Type B pancreatic cell (in vitro differentiated cells): ENCODE data around the gene KLHL17. TPM values are rescaled to one million over a fixed set of nuclear protein-coding genes. Genes with fewer than 3 reads are reported as not detected.

Experiments used
- DNase-seq: peaks from one replicate; pipeline ENCODE4 v3.0.0; 2021; ENCODE audit warnings: mixed read lengths; ENCODE audit not compliant: unreplicated experiment; ENCODE audit errors: extremely low spot score
- H3K27ac Mint-ChIP-seq: 2 replicates; pipeline ENCODE4 v1.8.0; 2021; ENCODE audit warnings: mild to moderate bottlenecking, mixed read lengths
- H3K27me3 Mint-ChIP-seq: 2 replicates; pipeline ENCODE4 v1.8.0; 2021; ENCODE audit warnings: mixed read lengths
- H3K36me3 Mint-ChIP-seq: 2 replicates; pipeline ENCODE4 v1.8.0; 2021; ENCODE audit warnings: mixed read lengths
- H3K4me1 Mint-ChIP-seq: one replicate; pipeline ENCODE4 v1.8.0; 2021; ENCODE audit warnings: mixed read lengths; ENCODE audit not compliant: unreplicated experiment
- H3K4me3 Mint-ChIP-seq: 2 replicates; pipeline ENCODE4 v1.8.0; 2021; ENCODE audit warnings: mild to moderate bottlenecking, mixed read lengths
- H3K9me3 Mint-ChIP-seq: 2 replicates; pipeline ENCODE4 v1.8.0; 2021; ENCODE audit warnings: mixed read lengths
- total RNA-seq: library from RNA; stranded (reverse); gene quantifications from 2 replicates; pipeline ENCODE4 v1.2.1, GENCODE V29; 2021; ENCODE audit warnings: low replicate concordance
- TF ChIP-seq, protein P1 (sequence below): fragments of 200-600 bp; sonication (generic); conservative IDR thresholded peaks from 2 replicates; pipeline ENCODE4 v1.5.0; 2021; ENCODE audit warnings: antibody characterized with exemption, mild to moderate bottlenecking

Gene KLHL17
- total RNA-seq, 1 donor from 2014 or later: 42.2 TPM

DNA sequence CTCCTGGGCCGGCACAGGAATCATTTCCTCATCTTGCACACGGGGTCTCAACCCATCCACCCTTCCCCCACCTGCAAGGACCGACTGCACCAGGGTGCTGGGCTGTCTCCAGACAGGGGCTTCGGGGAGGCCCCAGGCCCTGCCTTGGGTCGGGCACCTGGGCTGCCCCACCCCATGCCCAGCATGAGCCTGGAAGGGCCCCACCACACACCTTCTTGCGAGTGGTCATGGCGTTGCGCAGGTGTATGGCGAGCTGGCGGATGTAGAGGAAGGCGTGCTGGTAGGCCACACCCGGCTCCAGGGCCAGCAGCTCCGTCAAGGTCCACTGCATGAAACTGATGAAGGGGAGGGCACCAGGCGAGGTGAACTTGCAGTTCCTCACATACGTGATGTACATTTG, 8.2 kb upstream of the KLHL17 start:
- Mint-ChIP-seq H3K4me3 (no peak overlapping the region), H3K27ac (no peak overlapping the region), H3K36me3 (peaks cover 14% of the 10 kb centered on the region), H3K9me3 (no peaks in the 10 kb centered on the region), H3K27me3 (no peaks in the 10 kb centered on the region), H3K4me1 (no peaks in the 10 kb centered on the region)
- DNase-seq: no peak
- TF ChIP-seq, protein P1, sequence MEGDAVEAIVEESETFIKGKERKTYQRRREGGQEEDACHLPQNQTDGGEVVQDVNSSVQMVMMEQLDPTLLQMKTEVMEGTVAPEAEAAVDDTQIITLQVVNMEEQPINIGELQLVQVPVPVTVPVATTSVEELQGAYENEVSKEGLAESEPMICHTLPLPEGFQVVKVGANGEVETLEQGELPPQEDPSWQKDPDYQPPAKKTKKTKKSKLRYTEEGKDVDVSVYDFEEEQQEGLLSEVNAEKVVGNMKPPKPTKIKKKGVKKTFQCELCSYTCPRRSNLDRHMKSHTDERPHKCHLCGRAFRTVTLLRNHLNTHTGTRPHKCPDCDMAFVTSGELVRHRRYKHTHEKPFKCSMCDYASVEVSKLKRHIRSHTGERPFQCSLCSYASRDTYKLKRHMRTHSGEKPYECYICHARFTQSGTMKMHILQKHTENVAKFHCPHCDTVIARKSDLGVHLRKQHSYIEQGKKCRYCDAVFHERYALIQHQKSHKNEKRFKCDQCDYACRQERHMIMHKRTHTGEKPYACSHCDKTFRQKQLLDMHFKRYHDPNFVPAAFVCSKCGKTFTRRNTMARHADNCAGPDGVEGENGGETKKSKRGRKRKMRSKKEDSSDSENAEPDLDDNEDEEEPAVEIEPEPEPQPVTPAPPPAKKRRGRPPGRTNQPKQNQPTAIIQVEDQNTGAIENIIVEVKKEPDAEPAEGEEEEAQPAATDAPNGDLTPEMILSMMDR: no peak

DNA sequence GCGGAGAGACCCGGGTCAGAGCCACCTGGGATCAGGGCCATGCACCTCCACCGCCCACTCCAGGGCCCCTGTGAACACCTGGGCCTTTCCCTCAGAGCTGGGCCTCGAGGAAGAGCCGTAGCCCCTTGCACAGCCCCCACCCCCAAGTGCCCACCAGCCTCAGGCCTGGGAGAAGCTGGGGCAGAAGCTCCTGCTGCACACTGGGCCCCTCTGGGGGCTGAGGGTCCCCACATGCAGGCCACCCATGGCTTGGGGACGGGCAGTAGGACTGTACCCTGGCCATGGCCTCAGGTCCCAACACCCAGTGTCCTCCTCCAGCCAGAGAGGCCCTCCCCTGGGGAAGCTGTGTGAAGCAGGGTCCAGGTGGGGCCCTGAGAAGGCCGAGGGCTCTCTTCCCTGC, 7.8 kb upstream of the KLHL17 start:
- no peak overlapping the region for H3K4me3 Mint-ChIP-seq
- DNase-seq: no peak
- no peaks in the 10 kb centered on the region for H3K27me3 Mint-ChIP-seq
- no peaks in the 10 kb centered on the region for H3K9me3 Mint-ChIP-seq
- H3K27ac Mint-ChIP-seq: no peak overlapping the region
- H3K4me1 Mint-ChIP-seq: peaks cover 3% of the 10 kb centered on the region
- TF ChIP-seq, protein P1: no peak
- peaks cover 16% of the 10 kb centered on the region for H3K36me3 Mint-ChIP-seq

DNA sequence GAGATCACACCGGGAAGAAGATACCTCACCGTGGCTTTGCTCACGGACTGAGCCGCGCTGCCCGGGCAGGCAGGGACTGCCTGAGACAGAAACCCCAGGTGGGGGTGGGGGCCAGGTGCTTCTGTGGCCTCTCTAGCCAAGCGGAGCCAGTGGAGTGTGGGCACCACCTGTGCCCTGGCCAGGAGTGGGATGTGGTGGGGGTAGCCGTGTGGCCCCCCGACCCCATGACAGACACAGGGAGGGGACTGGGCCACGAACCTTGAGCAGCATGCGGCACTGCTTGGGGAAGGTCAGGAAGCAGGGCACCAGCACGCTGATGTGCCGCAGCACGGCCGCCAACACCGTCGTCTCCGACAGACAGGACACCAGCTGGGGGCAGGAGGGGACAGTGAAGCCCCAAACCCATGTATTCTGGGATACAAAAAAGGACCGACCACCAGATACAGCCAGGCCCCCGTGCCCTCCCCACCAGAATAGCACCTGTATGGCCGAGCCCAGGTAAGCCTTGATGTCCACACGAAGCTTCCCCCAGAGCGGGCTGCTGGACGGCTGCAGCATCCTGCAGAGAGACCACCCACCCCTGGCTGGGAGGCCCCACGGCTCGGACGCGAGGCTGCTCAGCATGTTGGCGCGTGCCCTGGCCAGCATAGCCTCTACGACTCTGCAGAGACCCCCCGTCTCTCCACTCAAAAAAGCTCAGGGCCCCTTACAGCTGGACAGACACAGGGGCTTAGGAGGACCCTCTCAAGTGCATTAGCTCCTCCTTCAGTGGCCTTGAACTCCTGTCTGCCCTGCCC, 6.7 kb upstream of the KLHL17 start:
- no peaks in the 10 kb centered on the region for H3K9me3 Mint-ChIP-seq
- no peak overlapping the region for H3K27ac Mint-ChIP-seq
- no peak overlapping the region for H3K4me3 Mint-ChIP-seq
- DNase-seq: no peak
- peaks cover 18% of the 10 kb centered on the region for H3K36me3 Mint-ChIP-seq
- no peaks in the 10 kb centered on the region for H3K27me3 Mint-ChIP-seq
- TF ChIP-seq, protein P1: no peak
- H3K4me1 Mint-ChIP-seq: peaks cover 12% of the 10 kb centered on the region

DNA sequence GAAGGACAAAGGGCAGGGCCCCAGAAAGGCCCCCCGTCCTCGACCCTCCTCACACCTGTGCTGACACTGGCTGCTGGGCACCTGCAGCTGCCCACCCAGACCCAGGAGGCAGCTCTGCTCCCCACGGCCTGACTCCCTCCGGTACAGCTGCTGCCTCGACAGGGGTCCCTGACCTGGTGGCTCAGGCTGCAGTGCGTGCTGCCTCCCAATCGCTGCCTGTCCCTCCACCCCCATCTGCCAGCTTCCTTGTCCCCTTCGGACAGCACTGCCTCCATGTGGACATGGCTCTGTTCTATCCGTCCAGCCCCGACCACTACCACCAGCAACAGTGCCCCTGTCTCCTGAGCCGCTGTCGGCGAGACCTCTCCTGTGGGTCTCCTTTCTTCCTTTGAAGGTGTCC, 5.5 kb upstream of the KLHL17 start:
- peaks cover 12% of the 10 kb centered on the region for H3K4me1 Mint-ChIP-seq
- no peaks in the 10 kb centered on the region for H3K9me3 Mint-ChIP-seq
- H3K27ac Mint-ChIP-seq: no peak overlapping the region
- peak overlapping the region; percentile 12 for H3K4me3 Mint-ChIP-seq
- H3K36me3 Mint-ChIP-seq: peaks cover 13% of the 10 kb centered on the region
- H3K27me3 Mint-ChIP-seq: no peaks in the 10 kb centered on the region
- TF ChIP-seq, protein P1: no peak
- no peak for DNase-seq

DNA sequence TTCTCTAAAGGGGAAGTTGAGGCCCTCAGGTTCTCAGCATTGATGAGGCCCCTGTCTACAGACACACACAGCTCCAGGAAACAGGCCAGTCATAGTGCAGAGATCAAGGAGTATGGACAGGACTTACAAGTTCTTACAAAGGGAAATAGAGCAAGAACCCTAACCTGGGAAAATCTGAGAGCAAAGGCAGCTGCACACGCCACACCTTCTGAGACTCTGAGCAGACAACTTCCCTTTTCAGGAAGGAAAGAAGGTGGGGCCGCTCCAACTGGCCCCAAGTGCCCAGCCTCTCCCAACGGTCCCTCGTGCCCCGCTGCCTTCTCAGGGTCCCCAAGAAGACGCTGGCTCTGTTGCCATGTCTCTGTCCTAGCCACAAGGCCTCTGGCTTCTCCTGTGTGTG, 4.9 kb upstream of the KLHL17 start:
- TF ChIP-seq, protein P1: no peak
- Mint-ChIP-seq H3K27ac (no peak overlapping the region), H3K36me3 (peaks cover 12% of the 10 kb centered on the region), H3K4me3 (peak overlapping the region; percentile 12), H3K4me1 (peaks cover 12% of the 10 kb centered on the region), H3K9me3 (no peaks in the 10 kb centered on the region), H3K27me3 (no peaks in the 10 kb centered on the region)
- no peak for DNase-seq
